GM21717 (cell line): ENCODE results near the gene ARMC2.
A peak's percentile ranks its signal among the peaks of the same experiment; 100 is the strongest.
"Not testable (repeated sequence)": the region's sequence is repeated elsewhere in the genome, so short reads cannot be mapped to it uniquely, and the experiment has no call there.

Experiments
- ATAC-seq: cut with Tn5 transposase; IDR thresholded peaks from one replicate; pipeline ENCODE4 v1.9.1; 2021; ENCODE audit warnings: mild to moderate bottlenecking, moderate library complexity; ENCODE audit not compliant: unreplicated experiment

The ARMC2 gene, protein sequence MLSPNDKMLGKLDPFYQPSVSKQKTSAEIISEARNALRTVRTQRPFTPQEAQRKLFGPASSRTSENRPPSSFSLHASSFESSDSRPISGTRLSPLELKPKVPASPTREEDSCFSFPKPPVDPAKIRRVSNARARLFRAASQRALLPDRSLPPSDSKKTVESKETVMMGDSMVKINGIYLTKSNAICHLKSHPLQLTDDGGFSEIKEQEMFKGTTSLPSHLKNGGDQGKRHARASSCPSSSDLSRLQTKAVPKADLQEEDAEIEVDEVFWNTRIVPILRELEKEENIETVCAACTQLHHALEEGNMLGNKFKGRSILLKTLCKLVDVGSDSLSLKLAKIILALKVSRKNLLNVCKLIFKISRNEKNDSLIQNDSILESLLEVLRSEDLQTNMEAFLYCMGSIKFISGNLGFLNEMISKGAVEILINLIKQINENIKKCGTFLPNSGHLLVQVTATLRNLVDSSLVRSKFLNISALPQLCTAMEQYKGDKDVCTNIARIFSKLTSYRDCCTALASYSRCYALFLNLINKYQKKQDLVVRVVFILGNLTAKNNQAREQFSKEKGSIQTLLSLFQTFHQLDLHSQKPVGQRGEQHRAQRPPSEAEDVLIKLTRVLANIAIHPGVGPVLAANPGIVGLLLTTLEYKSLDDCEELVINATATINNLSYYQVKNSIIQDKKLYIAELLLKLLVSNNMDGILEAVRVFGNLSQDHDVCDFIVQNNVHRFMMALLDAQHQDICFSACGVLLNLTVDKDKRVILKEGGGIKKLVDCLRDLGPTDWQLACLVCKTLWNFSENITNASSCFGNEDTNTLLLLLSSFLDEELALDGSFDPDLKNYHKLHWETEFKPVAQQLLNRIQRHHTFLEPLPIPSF

DNA sequence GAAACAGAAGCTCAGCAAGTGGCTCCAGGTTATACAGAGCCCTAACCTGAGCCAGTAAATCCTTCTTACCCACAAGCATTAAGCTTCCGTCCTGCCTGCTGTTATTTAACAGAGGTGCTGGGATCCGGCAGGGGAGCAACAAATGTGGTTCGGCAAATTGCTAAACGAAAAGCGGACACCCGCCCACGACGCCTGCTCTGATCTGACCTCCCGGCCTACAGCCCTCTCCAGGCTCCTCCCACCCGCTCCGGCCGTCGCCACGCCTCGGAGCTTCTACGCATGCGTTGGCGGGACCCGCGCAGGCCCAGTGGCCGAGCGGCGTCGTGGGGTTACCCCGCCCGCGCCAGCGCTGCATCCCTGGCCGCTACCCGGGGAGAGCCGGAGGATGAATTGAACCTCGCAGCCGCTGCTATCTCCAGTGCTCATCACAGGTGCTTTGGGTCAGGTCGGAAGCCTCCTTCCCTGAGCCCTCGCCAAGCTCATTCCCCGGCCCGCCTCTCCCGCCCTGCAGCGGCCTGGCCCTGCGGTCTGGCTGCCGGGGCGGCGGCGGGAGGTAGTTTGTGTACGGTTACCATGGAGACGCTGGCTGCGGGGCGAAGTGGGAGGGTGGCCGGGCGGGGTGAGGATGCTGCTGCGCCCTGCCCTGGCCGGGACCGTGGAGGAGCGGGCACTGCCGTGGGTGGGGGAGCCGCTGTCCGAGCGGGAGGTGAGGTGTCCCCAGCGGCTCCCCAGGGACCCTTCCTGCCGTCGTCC lies at the start of gene ARMC2:
Gene ARMC2 (plus strand): TSS at position 307 of the 753 bp plus-strand sequence. CDS start 5,846 bp downstream, outside the sequence.
- ATAC-seq, result peak; percentile 90

DNA sequence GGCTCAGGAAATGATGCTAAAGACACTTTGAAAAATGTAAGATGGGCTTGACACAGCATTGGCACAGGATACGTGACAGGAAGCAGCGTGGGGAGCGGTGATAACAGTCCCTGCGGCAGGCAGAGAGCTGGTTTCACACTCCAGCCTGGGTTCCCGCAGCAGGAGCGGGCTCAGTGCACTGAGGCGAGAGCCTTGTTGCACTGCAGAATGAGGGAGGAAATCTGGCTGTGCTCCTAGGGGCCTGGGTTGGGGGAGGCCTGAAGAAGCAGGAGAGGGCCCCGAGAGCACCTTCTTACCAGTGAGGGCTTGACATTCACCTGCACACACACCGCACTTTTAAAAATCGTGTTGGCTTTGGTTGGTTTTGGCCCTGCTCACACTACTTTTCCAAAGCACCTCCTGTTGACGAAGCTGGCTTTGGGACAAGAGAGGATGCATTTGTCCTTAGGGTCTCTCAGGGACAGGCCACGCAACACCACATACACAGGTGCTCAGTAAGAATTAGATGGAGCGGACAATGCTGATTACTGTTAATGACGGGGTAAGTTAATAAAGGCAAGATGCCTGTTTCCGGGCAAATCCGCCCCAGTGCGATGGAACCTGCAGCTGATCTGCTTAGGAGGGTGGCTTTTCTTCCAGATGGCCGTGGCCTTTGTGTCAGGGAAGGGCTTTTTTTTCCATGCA lies 49.4 kb upstream of the ARMC2 start:
- ATAC-seq, result no peak

DNA sequence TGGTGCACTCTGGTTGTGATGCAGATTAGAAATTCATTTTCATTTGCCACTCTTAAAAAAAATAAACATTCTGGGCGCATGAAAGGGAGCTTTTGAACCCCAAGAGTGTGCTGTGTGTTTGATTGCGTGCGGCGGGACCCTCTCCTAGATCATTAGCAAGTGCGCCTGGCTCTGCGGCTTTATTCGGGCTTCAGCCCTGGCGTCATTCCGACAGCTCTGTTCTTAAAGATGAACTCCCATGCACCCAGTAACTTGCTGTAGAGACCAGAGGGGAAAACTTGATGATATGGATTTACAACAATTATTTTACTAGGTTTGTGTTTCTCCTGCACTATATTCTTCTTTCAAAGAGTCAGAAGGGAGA lies 48.9 kb upstream of the ARMC2 start:
- no peak for ATAC-seq

DNA sequence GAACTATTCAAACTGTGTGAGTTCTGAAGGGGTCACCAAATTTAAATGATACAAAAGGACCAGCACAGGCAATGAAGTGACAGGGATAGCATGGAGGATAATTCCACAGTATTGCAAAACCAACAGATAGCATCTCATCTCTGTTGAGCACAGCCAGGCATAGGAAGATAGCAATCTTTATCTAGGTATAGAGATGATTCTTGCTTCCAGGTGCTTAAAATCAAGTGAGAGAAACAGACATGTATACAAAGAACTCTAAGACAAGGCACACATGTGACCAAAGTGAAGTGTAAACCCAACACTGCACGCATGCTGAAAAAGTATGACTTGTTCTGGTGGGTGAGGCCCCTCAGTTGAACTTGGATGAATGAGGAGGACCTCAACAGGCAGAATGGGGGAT lies 48.4 kb upstream of the ARMC2 start:
- ATAC-seq, result no peak

DNA sequence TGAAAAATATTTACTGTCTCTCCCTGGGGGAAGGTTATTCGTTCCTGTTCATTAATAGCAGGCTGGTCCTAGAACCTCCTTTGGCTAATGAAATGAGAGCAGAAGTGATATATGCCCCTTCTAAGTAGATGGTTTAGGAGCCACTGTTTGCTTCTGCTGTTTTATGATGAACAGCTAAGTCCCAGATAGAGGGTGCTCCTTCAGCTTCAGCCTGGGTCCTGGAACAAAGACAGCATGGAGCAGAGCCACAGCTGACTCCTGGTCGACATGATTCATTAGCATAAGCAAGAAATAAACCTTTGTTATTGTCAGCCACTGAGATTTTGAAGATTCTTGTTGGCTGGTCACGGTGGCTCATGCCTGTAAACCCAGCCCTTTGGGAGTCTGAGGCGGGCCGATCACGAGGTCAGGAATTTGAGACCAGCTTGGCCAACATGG lies 47.8 kb upstream of the ARMC2 start:
- no peak for ATAC-seq

DNA sequence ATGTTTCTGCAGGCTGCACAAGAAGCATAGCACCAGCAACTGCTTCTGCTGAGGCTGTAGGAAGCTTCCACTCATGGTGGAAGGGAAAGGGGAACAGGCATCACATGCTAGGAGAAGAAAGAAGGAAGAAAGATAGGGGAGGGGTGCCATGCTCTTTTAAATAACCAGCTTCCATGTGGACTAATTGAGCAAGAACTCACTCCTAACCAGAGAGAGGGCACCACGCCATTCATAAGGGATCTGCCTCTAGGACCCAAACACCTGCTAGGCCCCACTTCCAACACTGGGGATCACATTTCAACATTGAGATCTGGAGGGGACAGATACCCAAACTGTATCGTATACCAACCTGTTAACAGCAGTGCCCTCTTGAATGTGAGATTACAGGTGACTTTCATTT lies 46.9 kb upstream of the ARMC2 start:
- ATAC-seq, result no peak

DNA sequence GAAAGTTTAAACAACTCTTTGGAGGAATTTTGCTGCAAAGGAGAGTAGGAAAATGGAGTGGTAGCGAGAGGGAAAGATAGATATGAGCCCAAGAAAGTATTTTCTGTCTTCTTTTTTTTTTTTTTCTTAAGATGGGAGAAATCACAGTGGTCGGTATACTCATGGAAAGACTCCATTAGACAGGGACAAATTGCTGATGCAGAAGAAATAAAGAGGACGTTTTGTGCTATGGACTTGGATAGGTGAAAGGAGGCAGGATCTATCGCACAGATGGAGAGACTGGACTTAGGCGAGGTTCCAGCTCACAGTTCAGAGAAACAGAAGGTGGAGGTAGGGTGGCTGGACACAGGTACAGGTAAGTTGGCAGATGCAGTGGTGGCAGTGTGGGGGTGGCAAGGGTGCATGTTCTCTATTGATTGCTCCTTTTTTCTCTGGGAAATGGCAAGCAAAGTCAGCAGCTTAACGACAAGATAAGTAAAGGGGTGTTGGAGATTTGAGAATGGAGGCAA lies 44.2 kb upstream of the ARMC2 start:
- no peak for ATAC-seq

DNA sequence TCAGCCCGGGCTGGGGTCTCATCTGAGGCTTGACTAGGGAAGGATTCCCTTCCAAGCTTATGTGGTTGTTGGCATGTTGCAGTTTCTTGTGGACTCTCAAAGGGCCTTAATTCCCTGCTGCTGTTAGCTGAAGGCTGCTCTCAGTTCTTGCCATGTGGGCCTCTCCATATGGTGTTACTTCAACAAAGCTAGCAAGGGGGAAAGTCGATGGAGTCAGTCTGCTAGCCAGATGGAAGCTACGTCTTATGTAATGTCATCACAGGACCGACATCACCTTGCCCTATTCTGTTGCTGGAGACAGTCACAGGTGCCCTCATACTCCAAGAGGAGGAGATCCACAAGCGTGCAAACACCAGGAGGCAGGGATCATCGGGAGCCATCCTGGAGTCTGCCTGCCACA lies 43.3 kb upstream of the ARMC2 start:
- no peak for ATAC-seq

DNA sequence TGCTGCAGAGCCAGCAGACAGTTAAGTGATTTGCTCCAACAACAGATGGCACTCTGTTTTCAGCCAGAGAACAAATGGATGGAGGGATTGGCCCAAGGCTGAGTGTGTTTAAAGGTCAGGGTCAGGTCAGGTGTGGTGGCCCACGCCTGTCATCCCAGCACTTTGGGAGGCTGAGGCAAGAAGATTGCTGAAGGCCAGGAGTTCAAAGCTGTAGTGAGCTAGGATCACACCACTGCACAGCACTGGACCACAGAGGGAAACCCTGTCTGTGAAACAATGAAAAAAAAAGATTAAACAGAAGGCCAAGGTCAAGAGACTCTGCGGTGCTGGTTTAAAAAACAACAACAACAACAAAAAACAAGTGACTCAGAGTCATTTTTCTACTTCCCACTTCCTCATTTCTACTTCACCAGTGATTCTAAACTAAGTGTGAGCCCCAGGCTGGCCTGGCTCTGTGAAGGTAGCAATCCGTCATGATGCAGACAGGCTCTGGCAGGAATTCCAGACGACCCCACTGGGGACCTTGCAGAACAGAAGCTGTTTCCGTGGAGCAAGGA lies 42.5 kb upstream of the ARMC2 start:
- peak; percentile 83 for ATAC-seq

DNA sequence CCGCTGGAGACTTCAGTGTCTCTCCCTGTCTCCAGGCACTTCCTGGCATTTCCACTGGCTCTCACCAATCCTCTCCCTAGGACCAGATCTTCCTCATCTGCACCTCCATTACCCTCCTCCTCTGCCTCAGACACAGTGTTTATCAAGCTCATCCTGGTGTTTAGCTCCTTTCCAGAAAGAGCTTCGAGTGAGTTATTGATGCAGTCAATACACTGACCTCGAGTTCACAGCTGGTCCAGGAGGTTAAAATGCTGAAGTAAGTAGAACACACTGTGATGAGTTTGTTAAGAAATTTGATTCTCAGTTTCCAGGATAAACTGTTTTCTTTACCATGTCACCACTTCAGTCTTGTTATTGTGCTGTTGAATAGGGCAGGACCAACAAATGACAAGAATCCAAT lies 42.1 kb upstream of the ARMC2 start:
- ATAC-seq, result peak; percentile 16

DNA sequence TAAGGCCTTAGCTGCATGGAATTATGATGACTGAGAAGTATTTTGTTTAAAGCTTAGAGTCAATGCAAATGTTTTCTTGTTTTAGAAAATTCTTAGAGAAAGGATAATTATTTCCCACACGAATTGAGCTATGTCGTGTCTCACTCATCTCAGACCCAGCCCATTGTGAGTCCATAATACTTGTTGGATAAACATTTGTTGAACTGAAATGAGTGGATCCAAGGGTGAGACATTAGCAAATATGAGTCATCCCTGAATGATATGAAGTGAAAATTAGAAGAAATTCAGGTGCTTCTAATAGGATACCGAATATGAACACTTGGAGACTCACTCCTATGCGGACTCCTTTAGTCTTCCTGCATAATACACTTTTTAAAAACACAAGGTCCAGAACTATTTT lies 41.6 kb upstream of the ARMC2 start:
- ATAC-seq, result no peak

DNA sequence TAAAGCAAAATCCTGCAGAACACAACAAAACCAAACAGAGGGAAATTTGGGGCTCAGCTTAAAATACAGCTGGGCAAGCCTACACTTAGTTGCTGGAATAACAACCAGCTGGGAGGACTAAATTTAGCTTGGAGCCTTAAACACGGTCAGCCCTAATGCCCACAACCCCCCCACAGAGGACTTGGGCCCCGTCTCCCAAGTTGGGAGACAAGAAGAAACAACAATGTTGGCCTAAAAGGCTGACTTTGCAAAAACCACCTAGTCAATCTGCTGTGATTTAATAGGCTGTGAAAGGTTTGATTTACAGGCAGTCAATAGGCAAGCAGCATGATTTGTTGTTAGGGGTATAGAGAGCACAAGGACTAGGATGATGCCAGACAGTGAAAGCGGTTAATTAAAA lies 40.3 kb upstream of the ARMC2 start:
- no peak for ATAC-seq

DNA sequence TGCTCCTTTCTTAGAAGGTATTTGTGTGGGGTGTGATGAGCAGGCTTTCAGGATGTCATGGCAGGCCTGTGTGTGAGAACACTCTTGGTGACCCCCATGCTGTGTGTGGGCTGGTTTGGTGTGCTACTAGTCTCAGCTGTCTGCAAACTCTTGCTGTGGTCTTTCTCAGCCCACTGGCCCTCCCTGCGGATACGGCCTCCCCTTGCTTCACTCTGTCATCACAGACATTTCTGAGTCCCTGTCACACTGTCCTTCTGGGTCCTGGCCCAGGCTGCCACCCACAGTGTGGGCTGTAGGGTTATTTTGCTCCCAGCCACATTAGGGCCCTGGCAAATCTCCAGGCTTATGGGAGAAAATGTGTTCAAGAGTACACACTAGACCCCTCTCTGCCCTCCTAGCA lies 39.0 kb upstream of the ARMC2 start:
- ATAC-seq, result no peak

DNA sequence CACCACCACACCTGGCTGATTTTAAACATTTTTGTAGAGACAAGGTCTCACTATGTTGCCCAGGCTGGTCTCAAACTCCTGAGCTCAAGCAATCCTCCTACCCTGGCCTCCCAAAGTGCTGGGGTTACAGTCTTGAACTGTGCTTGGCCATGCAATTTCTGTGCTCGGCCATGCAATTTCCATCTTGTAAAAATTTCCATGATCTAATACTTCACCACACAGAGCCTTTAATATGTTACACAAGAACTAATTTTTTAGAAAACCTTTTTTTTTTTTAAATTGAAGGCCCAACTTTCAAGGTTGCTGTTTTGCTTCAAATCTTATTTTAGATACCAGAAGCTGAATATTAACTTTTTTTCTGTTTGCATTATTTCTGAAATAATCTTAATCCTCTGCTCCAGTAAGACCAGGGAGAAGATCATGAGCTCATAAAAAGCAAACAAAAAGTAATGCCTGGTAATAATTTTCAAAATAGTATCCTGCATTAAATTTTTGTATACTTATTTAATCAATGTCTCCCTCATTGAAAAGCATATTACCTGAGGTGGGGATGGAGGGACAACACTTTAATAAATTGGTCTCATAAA lies 38.1 kb upstream of the ARMC2 start:
- ATAC-seq, result no peak

DNA sequence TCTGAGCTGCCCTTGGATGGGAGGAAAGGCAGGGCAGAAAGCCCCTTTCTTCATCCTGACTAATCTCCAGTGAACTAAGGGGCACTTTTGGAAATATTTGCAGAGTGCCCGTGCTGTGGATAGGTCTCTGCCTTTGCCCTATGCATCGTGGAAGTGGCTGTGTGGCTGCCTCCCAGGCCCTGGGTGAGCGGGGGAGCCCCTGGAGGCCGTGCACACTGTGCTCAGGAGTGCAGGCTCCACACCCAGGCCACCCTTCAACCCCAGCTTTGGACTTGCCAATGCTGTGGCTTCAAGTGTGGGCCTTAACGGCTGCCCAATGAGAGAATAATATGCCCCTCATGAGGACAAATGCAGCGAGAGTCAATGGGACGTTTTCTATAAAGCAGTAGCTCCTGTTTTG lies 36.7 kb upstream of the ARMC2 start:
- no peak for ATAC-seq

DNA sequence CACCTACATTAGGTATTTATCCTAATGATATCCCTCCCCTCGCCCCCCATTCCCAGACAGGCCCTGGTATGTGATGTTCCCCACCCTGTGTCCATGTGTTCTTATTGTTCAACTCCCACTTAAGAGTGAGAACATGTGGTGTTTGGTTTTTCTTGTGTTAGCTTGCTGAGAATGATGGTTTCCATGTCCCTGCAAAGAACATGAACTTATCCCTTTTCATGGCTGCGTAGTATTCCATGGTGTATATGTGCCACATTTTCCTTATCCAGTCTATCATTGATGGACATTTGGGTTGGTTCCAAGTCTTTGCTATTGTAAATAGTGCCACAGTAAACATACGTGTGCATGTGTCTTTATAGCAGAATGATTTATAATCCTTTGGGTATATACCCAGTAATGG lies 35.0 kb upstream of the ARMC2 start:
- ATAC-seq, result not testable (repeated sequence)

DNA sequence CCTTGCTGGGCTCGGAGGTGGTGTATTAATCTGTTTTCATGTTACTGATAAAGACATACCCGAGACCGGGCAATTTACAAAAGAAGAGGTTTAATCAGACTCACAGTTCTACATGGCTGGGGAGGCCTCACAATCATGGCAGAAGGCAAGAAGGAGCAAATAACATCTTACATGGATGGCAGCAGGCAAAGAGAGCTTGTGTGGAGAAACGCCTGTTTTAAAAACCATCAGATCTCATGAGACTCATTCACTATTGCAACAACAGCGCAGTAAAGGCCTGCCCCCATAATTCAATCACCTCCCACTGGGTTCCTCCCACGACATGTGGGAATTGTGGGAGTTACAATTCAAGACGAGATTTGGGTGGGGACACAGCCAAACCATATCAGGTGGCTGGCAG lies 30.9 kb upstream of the ARMC2 start:
- ATAC-seq, result not testable (repeated sequence)

DNA sequence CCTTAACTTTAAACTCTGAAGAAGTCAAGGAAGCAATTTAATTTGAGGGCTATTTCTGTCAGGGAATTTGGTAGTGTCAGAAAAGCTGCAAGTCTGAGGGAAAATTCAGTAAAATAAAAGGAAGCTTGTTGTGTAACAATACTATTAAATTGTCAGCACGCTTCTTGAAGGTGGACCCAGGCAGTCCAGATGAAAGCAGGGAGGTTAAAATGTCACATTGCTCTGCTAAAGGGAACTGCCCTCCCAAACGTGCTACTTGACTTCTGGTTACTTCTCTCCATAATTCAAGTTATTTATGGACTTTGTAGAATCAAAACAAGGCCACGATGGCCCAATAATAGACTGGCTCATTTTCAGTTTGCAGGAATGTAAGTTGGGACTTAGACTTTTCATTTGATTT lies 28.2 kb upstream of the ARMC2 start:
- ATAC-seq, result no peak

DNA sequence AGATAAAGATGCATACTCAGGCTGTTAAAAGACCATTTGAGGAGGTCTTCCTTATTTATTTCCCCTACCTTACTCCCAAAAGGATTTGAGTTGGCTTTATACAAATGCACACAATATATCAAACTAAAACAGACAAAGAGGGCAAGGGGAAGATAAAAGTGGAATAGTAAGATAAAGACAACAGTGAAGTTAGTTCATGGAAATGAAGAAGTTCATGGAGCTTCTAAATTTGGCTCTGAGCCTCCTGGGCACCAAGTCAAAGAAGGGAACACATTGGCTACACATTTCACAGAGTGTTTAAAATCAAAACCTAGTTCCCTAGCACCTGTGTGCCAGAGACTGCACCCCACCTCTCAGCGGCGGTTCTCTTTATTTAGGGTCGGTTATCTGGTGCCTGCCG lies 25.8 kb upstream of the ARMC2 start:
- ATAC-seq, result no peak

DNA sequence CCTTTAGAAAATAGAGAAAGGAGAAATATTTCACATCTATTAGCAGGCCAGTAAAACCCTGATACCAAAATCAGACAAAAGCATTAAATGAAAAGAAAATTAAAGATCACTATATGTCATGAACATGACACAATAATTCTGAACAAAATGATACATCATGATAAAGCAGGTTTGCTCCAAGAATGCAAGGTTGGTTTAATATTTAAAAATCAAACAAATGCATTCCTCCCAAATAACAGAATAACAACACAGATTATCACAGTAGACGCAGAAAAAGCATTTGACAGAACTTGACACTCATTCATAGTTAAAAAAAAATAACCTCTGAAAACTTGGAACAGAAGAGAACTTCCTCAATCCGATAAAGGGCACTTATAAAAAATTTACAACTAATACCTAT lies 22.9 kb upstream of the ARMC2 start:
- no peak for ATAC-seq
